GM12892 (cell line): Measurements from ENCODE around the gene BUD13.

Experiments used
- POLR2A ChIP-seq: IDR thresholded peaks from 2 replicates; pipeline ENCODE4 v1.6.1; 2011; ENCODE audit warnings: low read depth, low read length, control low read depth
- POLR2AphosphoS5 ChIP-seq: IDR thresholded peaks from 2 replicates; pipeline ENCODE4 v1.6.1; 2011; ENCODE audit warnings: low read depth, low read length, control low read depth
- TAF1 ChIP-seq: IDR thresholded peaks from 2 replicates; pipeline ENCODE4 v1.6.1; 2011; ENCODE audit warnings: low read depth, mild to moderate bottlenecking, control low read depth, low read length, borderline replicate concordance

DNA sequence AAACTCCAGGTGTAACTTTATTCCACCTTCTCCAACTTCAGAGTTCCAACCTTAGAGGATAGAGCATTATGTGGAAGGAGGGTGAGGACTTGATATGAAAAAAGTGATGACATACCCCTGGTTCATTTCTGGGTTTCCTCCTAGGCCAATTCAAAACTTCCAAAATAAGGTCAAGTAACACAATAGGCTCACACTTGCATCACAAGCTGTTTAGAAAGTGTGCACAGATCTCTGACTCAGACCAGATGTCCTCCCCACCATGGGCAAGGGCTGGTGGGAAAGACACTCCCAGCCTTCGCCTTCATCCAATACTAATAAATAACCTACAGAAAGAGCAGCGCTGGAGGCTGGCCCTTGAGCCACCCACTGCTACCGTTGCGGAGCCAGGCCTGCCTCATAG is 5.8 kb upstream of the BUD13 start:
- TF ChIP-seq POLR2AphosphoS5 (no peak), POLR2A (no peak), TAF1 (no peak)
